Hematopoietic multipotent progenitor cell treated with erythropoietin and hydrocortisone succinate and interleukin-3 and kit ligand, for 15 days (in vitro differentiated cells): ENCODE data around the gene PRKCE.

ENCODE experiments used
- DNase-seq: peaks from one replicate; pipeline ENCODE4 v3.0.0-alpha.2; 2015; ENCODE audit warnings: low spot score

Gene PRKCE

GRCh38 chr2:46076875-46077274 is 425.4 kb downstream of the PRKCE start:
- DNase-seq, result no peak

- no peak for DNase-seq
Observed at GRCh38 chr2:46077522-46078107, 426.1 kb downstream of the PRKCE start.

- DNase-seq, result no peak
Observed at GRCh38 chr2:46079985-46080560, 428.6 kb downstream of the PRKCE start.

- no peak for DNase-seq
Observed at GRCh38 chr2:46082531-46083485, 431.3 kb downstream of the PRKCE start.

- no peak for DNase-seq
Observed at GRCh38 chr2:46086578-46087070, 435.1 kb downstream of the PRKCE start.

- DNase-seq, result no peak
Observed at GRCh38 chr2:46087492-46087891, 436.0 kb downstream of the PRKCE start.

- DNase-seq, result no peak
Observed at GRCh38 chr2:46091004-46091403, 439.5 kb downstream of the PRKCE start.

- DNase-seq, result no peak
Observed at GRCh38 chr2:46091961-46092667, 440.6 kb downstream of the PRKCE start.

GRCh38 chr2:46094689-46095088 is 443.2 kb downstream of the PRKCE start:
- no peak for DNase-seq

- DNase-seq, result no peak
Observed at GRCh38 chr2:46095830-46096229, 444.4 kb downstream of the PRKCE start.

GRCh38 chr2:46096260-46096659 is 444.8 kb downstream of the PRKCE start:
- no peak for DNase-seq

GRCh38 chr2:46097714-46098480 is 446.4 kb downstream of the PRKCE start:
- DNase-seq, result no peak

GRCh38 chr2:46098621-46099062 is 447.2 kb downstream of the PRKCE start:
- DNase-seq, result no peak

- DNase-seq, result no peak
Observed at GRCh38 chr2:46101557-46102220, 450.2 kb downstream of the PRKCE start.

GRCh38 chr2:46106690-46107089 is 455.2 kb downstream of the PRKCE start:
- DNase-seq, result no peak

GRCh38 chr2:46114996-46115395 is 463.5 kb downstream of the PRKCE start:
- DNase-seq, result no peak

- DNase-seq, result no peak
Observed at GRCh38 chr2:46116150-46116549, 464.7 kb downstream of the PRKCE start.

- no peak for DNase-seq
Observed at GRCh38 chr2:46116553-46116991, 465.1 kb downstream of the PRKCE start.

- DNase-seq, result no peak
Observed at GRCh38 chr2:46117379-46117778, 465.9 kb downstream of the PRKCE start.

GRCh38 chr2:46117994-46118393 is 466.5 kb downstream of the PRKCE start:
- no peak for DNase-seq
